GM12878 (cell line): ENCODE measurements around the gene RNF149. TPM values are rescaled to one million over a fixed set of nuclear protein-coding genes. Genes with fewer than 3 reads are reported as not detected.

Experiments used
- ASH2L ChIP-seq: fragments of 300-600, 200-600 bp; sonication (generic); IDR thresholded peaks from 2 replicates; pipeline ENCODE4 v1.6.1; 2017; ENCODE audit warnings: low read depth, mild to moderate bottlenecking, borderline replicate concordance
- HDGF ChIP-seq: fragments of 450-650 bp; IDR thresholded peaks from 2 replicates; pipeline ENCODE4 v1.6.1; 2016; ENCODE audit warnings: antibody characterized with exemption
- JUNB ChIP-seq: IDR thresholded peaks from 2 replicates; pipeline ENCODE4 v1.6.1; 2016; ENCODE audit warnings: antibody characterized with exemption, mild to moderate bottlenecking
- JUND ChIP-seq: IDR thresholded peaks from 2 replicates; pipeline ENCODE4 v1.6.1; 2012; ENCODE audit warnings: low read depth, mild to moderate bottlenecking, low read length, improper control_type of control experiment, moderate library complexity
- LARP7 ChIP-seq: fragments of 450-650 bp; IDR thresholded peaks from 2 replicates; pipeline ENCODE4 v1.6.1; 2017; ENCODE audit warnings: mild to moderate bottlenecking
- MXI1 ChIP-seq: fragments of 150-350 bp; IDR thresholded peaks from 2 replicates; pipeline ENCODE4 v1.6.1; 2011; ENCODE audit warnings: low read depth, mild to moderate bottlenecking, inconsistent platforms, low read length, improper control_type of control experiment
- NR2C1 ChIP-seq: fragments of 450-650 bp; IDR thresholded peaks from 2 replicates; pipeline ENCODE4 v1.6.1; 2017; ENCODE audit warnings: antibody characterized with exemption, mild to moderate bottlenecking, moderate library complexity
- NR2F1 ChIP-seq: fragments of 450-650 bp; conservative IDR thresholded peaks from 2 replicates; pipeline ENCODE4 v1.6.1; 2017; ENCODE audit warnings: mild to moderate bottlenecking
- POLR2A ChIP-seq: IDR thresholded peaks from 2 replicates; pipeline ENCODE4 v1.6.1; 2011; ENCODE audit warnings: low read depth, mild to moderate bottlenecking, low read length
- POU2F2 ChIP-seq: IDR thresholded peaks from 3 replicates; pipeline ENCODE4 v1.6.1; 2011; ENCODE audit warnings: low read depth, mild to moderate bottlenecking, low read length, borderline replicate concordance
- SPI1 ChIP-seq: IDR thresholded peaks from 2 replicates; pipeline ENCODE4 v1.6.1; 2011; ENCODE audit warnings: low read depth, mild to moderate bottlenecking, low read length, moderate library complexity, borderline replicate concordance; ENCODE audit not compliant: insufficient read depth
- SRF ChIP-seq, 2 experiments: IDR thresholded peaks; 2 replicates each; pipeline ENCODE4 v1.6.1; 2011; ENCODE audit warnings: low read depth in 2 of 2, low read length in 2 of 2, mild to moderate bottlenecking in 1 of 2, moderate library complexity in 1 of 2
- ZNF207 ChIP-seq: fragments of 450-650 bp; IDR thresholded peaks from 2 replicates; pipeline ENCODE4 v1.6.1; 2014; ENCODE audit warnings: antibody characterized with exemption, mild to moderate bottlenecking, borderline replicate concordance
- ZNF24 ChIP-seq: fragments of 450-650 bp; IDR thresholded peaks from 2 replicates; pipeline ENCODE4 v1.6.1; 2017; ENCODE audit warnings: antibody characterized with exemption, mild to moderate bottlenecking
- polyA plus RNA-seq, 11 experiments: library from polyadenylated mRNA; depleted of rRNA in 4 of 11; unstranded in 6 of 11; stranded (reverse) in 5 of 11; fragments of >200 nt; fragmentation: Nextera tagmentation in 4 of 11; fragmentation: Illumina TruSeq in 1 of 11; extraction: Ambion mirVana in 4 of 11; extraction: Trizol in 1 of 11; gene quantifications; 1 replicate in 1 of 11; 2 replicates in 10 of 11; pipeline versions ENCODE4 v1.2.1 to v1.2.3, GENCODE V29; 2011 to 2016; ENCODE audit warnings: inconsistent platforms in 2 of 11, missing spikeins in 2 of 11, low read depth in 1 of 11
- total RNA-seq, 4 experiments: library from RNA; depleted of rRNA in 3 of 4; stranded (reverse); fragments of >200 nt in 3 of 4; fragmentation: Illumina TruSeq in 1 of 4; extraction: Trizol in 1 of 4; gene quantifications; 2 replicates each; pipeline versions ENCODE4 v1.2.1 to v1.2.3, GENCODE V29; 2013 to 2021
- TF ChIP-seq, protein P1 (sequence below): fragments of 450-650 bp; IDR thresholded peaks from 2 replicates; pipeline ENCODE4 v1.6.1; 2016; ENCODE audit warnings: mild to moderate bottlenecking
- TF ChIP-seq, protein P2 (sequence below): fragments of 450-650 bp; IDR thresholded peaks from 2 replicates; pipeline ENCODE4 v1.6.1; 2017; ENCODE audit warnings: mild to moderate bottlenecking
- TF ChIP-seq, protein P3 (sequence below): IDR thresholded peaks from 2 replicates; pipeline ENCODE4 v1.6.1; 2011; ENCODE audit warnings: mild to moderate bottlenecking, low read depth, low read length, moderate library complexity; ENCODE audit not compliant: insufficient replicate concordance
- TF ChIP-seq, protein P4 (sequence below): fragments of 450-650 bp; IDR thresholded peaks from 2 replicates; pipeline ENCODE4 v1.6.1; 2017; ENCODE audit warnings: mild to moderate bottlenecking, low read depth, inconsistent platforms; ENCODE audit not compliant: poor library complexity, severe bottlenecking
- TF ChIP-seq, protein P5 (sequence below): fragments of 450-650 bp; formaldehyde crosslinking; IDR thresholded peaks from 2 replicates; pipeline ENCODE4 v1.5.0; 2022; ENCODE audit warnings: mild to moderate bottlenecking, missing genetic modification characterization

The RNF149 gene
- total and polyA plus RNA-seq, 10 of the 15 experiments (the other 5 are each of a cell fraction or from before 2014, with no cell fraction given): 5.2 to 38.4 (median 16.3) TPM

DNA sequence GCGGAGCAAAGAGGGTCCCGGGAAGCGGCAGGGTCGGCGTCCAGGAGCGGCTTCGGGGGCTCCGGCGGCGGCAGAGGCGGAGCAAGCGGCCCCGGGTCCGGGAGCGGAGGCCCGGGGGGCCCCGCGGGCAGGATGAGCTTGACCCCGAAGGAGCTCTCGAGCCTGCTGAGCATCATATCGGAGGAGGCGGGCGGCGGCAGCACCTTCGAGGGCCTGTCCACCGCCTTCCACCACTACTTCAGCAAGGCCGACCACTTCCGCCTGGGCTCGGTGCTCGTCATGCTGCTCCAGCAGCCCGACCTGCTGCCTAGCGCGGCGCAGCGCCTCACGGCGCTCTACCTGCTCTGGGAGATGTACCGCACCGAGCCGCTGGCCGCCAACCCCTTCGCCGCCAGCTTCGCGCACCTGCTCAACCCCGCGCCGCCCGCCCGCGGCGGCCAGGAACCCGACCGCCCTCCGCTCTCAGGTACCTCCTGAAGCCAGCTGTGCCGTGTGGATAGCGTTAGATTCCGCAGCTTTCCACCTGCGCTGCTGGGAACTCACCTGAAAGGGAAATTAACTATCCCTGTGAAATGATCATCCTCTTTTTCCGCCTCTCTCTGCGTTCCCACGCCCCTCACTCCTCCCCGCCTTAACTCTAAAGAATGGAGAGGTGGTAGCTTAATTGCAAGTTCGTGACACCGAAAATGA, 55.3 kb downstream of the RNF149 start (continued):
- TF ChIP-seq, protein P1, sequence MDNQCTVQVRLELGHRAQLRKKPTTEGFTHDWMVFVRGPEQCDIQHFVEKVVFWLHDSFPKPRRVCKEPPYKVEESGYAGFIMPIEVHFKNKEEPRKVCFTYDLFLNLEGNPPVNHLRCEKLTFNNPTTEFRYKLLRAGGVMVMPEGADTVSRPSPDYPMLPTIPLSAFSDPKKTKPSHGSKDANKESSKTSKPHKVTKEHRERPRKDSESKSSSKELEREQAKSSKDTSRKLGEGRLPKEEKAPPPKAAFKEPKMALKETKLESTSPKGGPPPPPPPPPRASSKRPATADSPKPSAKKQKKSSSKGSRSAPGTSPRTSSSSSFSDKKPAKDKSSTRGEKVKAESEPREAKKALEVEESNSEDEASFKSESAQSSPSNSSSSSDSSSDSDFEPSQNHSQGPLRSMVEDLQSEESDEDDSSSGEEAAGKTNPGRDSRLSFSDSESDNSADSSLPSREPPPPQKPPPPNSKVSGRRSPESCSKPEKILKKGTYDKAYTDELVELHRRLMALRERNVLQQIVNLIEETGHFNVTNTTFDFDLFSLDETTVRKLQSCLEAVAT: no peak
- peak; percentile 92; the same call in 1 of the 2 replicates for TF ChIP-seq ZNF207
- peak; percentile 48; the same call in 1 of the 2 replicates for TF ChIP-seq SPI1
- TF ChIP-seq JUNB: no peak
- no peak; the same call in 1 of the 2 replicates for TF ChIP-seq MXI1
- no peak for TF ChIP-seq JUND
- TF ChIP-seq, protein P2, sequence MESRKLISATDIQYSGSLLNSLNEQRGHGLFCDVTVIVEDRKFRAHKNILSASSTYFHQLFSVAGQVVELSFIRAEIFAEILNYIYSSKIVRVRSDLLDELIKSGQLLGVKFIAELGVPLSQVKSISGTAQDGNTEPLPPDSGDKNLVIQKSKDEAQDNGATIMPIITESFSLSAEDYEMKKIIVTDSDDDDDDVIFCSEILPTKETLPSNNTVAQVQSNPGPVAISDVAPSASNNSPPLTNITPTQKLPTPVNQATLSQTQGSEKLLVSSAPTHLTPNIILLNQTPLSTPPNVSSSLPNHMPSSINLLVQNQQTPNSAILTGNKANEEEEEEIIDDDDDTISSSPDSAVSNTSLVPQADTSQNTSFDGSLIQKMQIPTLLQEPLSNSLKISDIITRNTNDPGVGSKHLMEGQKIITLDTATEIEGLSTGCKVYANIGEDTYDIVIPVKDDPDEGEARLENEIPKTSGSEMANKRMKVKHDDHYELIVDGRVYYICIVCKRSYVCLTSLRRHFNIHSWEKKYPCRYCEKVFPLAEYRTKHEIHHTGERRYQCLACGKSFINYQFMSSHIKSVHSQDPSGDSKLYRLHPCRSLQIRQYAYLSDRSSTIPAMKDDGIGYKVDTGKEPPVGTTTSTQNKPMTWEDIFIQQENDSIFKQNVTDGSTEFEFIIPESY: no peak
- TF ChIP-seq HDGF: no peak
- no peak for TF ChIP-seq POU2F2
- no peak for TF ChIP-seq SRF (IDR thresholded peaks at IDR 0.05; ENCODE audit: low read depth in 2 of 2, low read length in 2 of 2)
- TF ChIP-seq, protein P3, sequence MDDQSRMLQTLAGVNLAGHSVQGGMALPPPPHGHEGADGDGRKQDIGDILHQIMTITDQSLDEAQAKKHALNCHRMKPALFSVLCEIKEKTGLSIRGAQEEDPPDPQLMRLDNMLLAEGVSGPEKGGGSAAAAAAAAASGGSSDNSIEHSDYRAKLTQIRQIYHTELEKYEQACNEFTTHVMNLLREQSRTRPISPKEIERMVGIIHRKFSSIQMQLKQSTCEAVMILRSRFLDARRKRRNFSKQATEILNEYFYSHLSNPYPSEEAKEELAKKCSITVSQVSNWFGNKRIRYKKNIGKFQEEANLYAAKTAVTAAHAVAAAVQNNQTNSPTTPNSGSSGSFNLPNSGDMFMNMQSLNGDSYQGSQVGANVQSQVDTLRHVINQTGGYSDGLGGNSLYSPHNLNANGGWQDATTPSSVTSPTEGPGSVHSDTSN: no peak
- peak; percentile 79 for TF ChIP-seq POLR2A
- TF ChIP-seq, protein P4, sequence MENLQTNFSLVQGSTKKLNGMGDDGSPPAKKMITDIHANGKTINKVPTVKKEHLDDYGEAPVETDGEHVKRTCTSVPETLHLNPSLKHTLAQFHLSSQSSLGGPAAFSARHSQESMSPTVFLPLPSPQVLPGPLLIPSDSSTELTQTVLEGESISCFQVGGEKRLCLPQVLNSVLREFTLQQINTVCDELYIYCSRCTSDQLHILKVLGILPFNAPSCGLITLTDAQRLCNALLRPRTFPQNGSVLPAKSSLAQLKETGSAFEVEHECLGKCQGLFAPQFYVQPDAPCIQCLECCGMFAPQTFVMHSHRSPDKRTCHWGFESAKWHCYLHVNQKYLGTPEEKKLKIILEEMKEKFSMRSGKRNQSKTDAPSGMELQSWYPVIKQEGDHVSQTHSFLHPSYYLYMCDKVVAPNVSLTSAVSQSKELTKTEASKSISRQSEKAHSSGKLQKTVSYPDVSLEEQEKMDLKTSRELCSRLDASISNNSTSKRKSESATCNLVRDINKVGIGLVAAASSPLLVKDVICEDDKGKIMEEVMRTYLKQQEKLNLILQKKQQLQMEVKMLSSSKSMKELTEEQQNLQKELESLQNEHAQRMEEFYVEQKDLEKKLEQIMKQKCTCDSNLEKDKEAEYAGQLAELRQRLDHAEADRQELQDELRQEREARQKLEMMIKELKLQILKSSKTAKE: no peak
- TF ChIP-seq, protein P5, sequence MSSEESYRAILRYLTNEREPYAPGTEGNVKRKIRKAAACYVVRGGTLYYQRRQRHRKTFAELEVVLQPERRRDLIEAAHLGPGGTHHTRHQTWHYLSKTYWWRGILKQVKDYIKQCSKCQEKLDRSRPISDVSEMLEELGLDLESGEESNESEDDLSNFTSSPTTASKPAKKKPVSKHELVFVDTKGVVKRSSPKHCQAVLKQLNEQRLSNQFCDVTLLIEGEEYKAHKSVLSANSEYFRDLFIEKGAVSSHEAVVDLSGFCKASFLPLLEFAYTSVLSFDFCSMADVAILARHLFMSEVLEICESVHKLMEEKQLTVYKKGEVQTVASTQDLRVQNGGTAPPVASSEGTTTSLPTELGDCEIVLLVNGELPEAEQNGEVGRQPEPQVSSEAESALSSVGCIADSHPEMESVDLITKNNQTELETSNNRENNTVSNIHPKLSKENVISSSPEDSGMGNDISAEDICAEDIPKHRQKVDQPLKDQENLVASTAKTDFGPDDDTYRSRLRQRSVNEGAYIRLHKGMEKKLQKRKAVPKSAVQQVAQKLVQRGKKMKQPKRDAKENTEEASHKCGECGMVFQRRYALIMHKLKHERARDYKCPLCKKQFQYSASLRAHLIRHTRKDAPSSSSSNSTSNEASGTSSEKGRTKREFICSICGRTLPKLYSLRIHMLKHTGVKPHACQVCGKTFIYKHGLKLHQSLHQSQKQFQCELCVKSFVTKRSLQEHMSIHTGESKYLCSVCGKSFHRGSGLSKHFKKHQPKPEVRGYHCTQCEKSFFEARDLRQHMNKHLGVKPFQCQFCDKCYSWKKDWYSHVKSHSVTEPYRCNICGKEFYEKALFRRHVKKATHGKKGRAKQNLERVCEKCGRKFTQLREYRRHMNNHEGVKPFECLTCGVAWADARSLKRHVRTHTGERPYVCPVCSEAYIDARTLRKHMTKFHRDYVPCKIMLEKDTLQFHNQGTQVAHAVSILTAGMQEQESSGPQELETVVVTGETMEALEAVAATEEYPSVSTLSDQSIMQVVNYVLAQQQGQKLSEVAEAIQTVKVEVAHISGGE: no peak
- TF ChIP-seq ASH2L: no peak
- TF ChIP-seq LARP7: peak; percentile 92
- TF ChIP-seq NR2F1: peak; percentile 57; the same call in 1 of the 2 replicates
- peak; percentile 45; the same call in 1 of the 2 replicates for TF ChIP-seq ZNF24
- no peak for TF ChIP-seq NR2C1
